Measurements from ENCODE around the gene CGNL1. TPM values are rescaled to one million over a fixed set of nuclear protein-coding genes. Genes with fewer than 3 reads are reported as not detected.

CGNL1 gene, protein sequence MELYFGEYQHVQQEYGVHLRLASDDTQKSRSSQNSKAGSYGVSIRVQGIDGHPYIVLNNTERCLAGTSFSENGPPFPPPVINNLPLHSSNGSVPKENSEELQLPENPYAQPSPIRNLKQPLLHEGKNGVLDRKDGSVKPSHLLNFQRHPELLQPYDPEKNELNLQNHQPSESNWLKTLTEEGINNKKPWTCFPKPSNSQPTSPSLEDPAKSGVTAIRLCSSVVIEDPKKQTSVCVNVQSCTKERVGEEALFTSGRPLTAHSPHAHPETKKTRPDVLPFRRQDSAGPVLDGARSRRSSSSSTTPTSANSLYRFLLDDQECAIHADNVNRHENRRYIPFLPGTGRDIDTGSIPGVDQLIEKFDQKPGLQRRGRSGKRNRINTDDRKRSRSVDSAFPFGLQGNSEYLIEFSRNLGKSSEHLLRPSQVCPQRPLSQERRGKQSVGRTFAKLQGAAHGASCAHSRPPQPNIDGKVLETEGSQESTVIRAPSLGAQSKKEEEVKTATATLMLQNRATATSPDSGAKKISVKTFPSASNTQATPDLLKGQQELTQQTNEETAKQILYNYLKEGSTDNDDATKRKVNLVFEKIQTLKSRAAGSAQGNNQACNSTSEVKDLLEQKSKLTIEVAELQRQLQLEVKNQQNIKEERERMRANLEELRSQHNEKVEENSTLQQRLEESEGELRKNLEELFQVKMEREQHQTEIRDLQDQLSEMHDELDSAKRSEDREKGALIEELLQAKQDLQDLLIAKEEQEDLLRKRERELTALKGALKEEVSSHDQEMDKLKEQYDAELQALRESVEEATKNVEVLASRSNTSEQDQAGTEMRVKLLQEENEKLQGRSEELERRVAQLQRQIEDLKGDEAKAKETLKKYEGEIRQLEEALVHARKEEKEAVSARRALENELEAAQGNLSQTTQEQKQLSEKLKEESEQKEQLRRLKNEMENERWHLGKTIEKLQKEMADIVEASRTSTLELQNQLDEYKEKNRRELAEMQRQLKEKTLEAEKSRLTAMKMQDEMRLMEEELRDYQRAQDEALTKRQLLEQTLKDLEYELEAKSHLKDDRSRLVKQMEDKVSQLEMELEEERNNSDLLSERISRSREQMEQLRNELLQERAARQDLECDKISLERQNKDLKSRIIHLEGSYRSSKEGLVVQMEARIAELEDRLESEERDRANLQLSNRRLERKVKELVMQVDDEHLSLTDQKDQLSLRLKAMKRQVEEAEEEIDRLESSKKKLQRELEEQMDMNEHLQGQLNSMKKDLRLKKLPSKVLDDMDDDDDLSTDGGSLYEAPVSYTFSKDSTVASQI
- 0.50 to 0.81 TPM (median 0.55 TPM) in 5 replicates for total RNA-seq (2022; extraction: Qiagen RNA extraction)

DNA sequence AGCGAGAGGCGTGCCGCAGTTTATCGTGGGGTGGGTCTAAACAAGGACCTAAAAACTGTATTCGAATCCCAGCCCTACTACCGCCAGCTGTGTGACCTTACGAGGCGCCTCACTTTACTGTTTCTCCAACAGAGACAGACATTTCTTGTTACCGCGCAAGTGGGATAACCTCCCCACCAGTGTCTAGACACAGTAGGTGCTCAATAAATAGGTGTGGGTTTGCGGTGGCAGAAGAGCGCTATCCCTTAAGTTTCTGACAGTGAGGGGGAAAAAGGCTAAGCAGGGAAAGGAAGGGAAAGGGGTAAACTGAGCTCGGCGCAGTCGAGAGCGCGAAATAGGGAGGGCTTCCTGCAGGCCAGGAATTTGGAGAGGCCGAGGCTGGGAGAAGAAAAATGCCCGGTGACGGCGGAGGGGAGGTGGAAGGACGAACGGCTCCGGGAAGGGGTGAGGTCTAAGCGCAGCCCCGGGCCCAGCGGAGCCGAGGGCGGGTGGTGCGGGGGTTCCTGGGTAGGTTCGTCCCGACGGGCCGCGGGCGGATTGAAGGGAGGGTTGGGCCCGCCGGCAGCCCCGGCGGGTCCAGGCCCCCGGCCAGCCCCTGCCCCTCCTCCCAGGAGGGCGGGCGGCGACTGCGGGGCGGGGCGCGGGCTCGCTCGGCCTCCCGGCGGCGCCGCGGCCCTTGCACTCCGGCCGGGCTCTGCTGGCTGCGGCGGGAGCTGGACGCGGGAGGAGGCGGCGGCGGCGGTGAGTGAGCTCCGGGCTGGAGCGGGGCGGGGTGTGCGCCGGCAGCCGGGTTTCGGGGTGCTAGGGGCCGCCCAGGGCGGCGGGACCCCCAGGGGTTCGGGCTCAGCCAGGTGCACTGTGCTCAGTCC lies at the start of gene CGNL1:
Gene CGNL1, plus strand, starts transcription at position 679 of the 869 bp plus-strand sequence. CDS start 61,495 bp downstream, outside the sequence.

DNA sequence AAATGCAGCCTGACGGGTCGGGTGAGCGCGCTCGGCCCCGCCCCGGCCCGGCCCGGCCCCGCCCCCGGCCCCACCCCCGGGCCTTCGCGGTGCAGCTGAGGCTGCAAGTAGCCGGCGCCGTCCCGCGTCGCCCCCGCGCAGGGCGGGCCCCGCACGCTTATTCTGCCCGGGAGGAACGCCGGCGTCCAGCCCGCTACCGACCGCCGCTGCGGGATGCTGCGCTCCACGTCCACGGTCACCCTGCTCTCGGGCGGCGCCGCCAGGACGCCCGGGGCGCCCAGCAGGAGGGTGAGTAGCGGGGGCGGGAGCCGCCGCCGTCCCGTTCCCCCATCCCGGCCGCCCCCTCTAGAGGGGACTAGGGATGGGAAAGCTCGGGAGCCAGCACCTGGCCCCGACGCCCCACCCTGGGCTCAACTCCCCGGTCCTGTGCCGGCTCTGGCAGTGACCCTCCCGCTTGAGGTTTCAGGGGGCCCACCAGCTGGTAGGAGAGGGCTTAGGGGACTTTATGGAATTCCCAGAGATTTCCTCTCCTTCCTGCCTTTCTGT lies 215.6 kb downstream of the CGNL1 start, which contains the start of gene MYZAP:
Gene MYZAP, plus strand, starts transcription at position 83 of the 546 bp plus-strand sequence. Its CDS starts 131 bp downstream, at position 214.

Other genes with a start within 250 kb of the CGNL1 start
- 1.1 to 1.3 TPM (median 1.2 TPM) in 5 replicates for gene MYZAP, start 215.4 kb downstream of the CGNL1 start, total RNA-seq (2022; extraction: Qiagen RNA extraction)